Prostate gland (tissue), 2 donors: ENCODE results near the gene RFNG.

Experiments used
- CTCF ChIP-seq, 4 experiments: fragments of 200-600 bp in 2 of 4; fragments of 450-650 bp in 2 of 4; sonication (generic) in 2 of 4; IDR thresholded peaks; 1 replicate in 3 of 4; 2 replicates in 1 of 4; pipeline ENCODE4 v1.5.1; 2016 to 2019; ENCODE audit warnings: antibody characterized with exemption in 4 of 4, mild to moderate bottlenecking in 2 of 4, moderate library complexity in 2 of 4
- POLR2A ChIP-seq: fragments of 450-650 bp; IDR thresholded peaks from one replicate; pipeline ENCODE4 v1.6.1; 2016; ENCODE audit warnings: antibody characterized with exemption, mild to moderate bottlenecking
- POLR2AphosphoS5 ChIP-seq: sonication (generic); formaldehyde crosslinking; IDR thresholded peaks from one replicate; pipeline ENCODE4 v1.6.1; 2017; ENCODE audit warnings: antibody characterized with exemption

GRCh38 chr17:82009413-82009812 is 42.2 kb downstream of the RFNG start:
- TF ChIP-seq CTCF (IDR thresholded peaks at IDR 0.05) = no peak
- TF ChIP-seq POLR2A = no peak
- TF ChIP-seq POLR2AphosphoS5 = no peak
